Lung microvascular endothelial cell (primary cell): ENCODE data around the gene OSBP2. TPM values are rescaled to one million over a fixed set of nuclear protein-coding genes. Genes with fewer than 3 reads are reported as not detected.
A peak's percentile ranks its signal among the peaks of the same experiment; 100 is the strongest.

Source experiments
- DNase-seq, 2 donors: peaks; one replicate each; pipeline versions ENCODE4 v3.0.0 to v3.0.0-alpha.2; 2010; ENCODE audit warnings: low read depth in 2 of 2
- total RNA-seq: library from RNA; depleted of rRNA; stranded (reverse); fragments of >200 nt; gene quantifications from 2 replicates; pipeline ENCODE4 v1.2.1, GENCODE V29; 2014

The OSBP2 gene
- total RNA-seq, 1 donor from 2014 or later, result 15.9 TPM

GRCh38 chr22:30838111-30838510 is 143.4 kb downstream of the OSBP2 start:
- DNase-seq, result no peak

- DNase-seq, result peak; percentile 21 to 81
Observed at GRCh38 chr22:30841273-30841672, 146.6 kb downstream of the OSBP2 start.

- peak; percentile 25 to 60 for DNase-seq
Observed at GRCh38 chr22:30843245-30843644, 148.6 kb downstream of the OSBP2 start.

GRCh38 chr22:30847583-30847982 is 152.9 kb downstream of the OSBP2 start:
- DNase-seq, result no peak

GRCh38 chr22:30855266-30855665 is 160.6 kb downstream of the OSBP2 start:
- DNase-seq, result no peak

GRCh38 chr22:30855677-30856518 is 161.2 kb downstream of the OSBP2 start:
- peak in 1 of 2 donors; percentile 25 for DNase-seq

- DNase-seq, result peak in 1 of 2 donors; percentile 46
Observed at GRCh38 chr22:30856741-30857502, 162.2 kb downstream of the OSBP2 start.

GRCh38 chr22:30857791-30858190 is 163.1 kb downstream of the OSBP2 start:
- no peak for DNase-seq

GRCh38 chr22:30858976-30859713 is 164.5 kb downstream of the OSBP2 start:
- DNase-seq, result no peak

GRCh38 chr22:30859714-30860095 is 165.0 kb downstream of the OSBP2 start:
- no peak for DNase-seq

GRCh38 chr22:30860176-30861105 is 165.8 kb downstream of the OSBP2 start:
- DNase-seq, result no peak

- no peak for DNase-seq
Observed at GRCh38 chr22:30861131-30861530, 166.5 kb downstream of the OSBP2 start.

- no peak for DNase-seq
Observed at GRCh38 chr22:30861688-30862552, 167.2 kb downstream of the OSBP2 start.

GRCh38 chr22:30863081-30863833 is 168.6 kb downstream of the OSBP2 start:
- no peak for DNase-seq

GRCh38 chr22:30864441-30865420 is 170.1 kb downstream of the OSBP2 start:
- no peak for DNase-seq

- no peak for DNase-seq
Observed at GRCh38 chr22:30865656-30866055, 171.0 kb downstream of the OSBP2 start.

- no peak for DNase-seq
Observed at GRCh38 chr22:30866216-30866615, 171.5 kb downstream of the OSBP2 start.

- DNase-seq, result peak; percentile 83 to 91
Observed at GRCh38 chr22:30866811-30867271, 172.2 kb downstream of the OSBP2 start.
